Measurements from ENCODE around the gene LRRTM4. TPM values are rescaled to one million over a fixed set of nuclear protein-coding genes. Genes with fewer than 3 reads are reported as not detected.

Gene LRRTM4
- total and polyA plus RNA-seq, 10 of the 15 experiments (the other 5 are each of a cell fraction or from before 2014, with no cell fraction given), result 0.01 to 1.0 TPM; not detected in 8

- Histone ChIP-seq H3K27ac (ENCODE audit: control insufficient read depth, insufficient read depth) (no peak overlapping the region), H3K79me2 (ENCODE audit: control insufficient read depth, insufficient read depth, low read length) (no peaks in the 10 kb centered on the region), H3K4me1 (ENCODE audit: control insufficient read depth, insufficient read depth, low read length) (no peaks in the 10 kb centered on the region), H3K27me3 (replicated peaks in 1 of 2; ENCODE audit: control insufficient read depth in 2 of 2, insufficient read depth in 2 of 2, low read length in 1 of 2) (no peaks in the 10 kb centered on the region), H4K20me1 (ENCODE audit: control insufficient read depth, insufficient read depth) (no peaks in the 10 kb centered on the region), H3K4me2 (ENCODE audit: control insufficient read depth, insufficient read depth) (no peak overlapping the region), H3K9ac (ENCODE audit: control insufficient read depth, insufficient read depth, low read length) (no peak overlapping the region), H2AFZ (ENCODE audit: control insufficient read depth, low read depth, low read length) (no peak overlapping the region), H3K9me3 (replicated peaks; ENCODE audit: control insufficient read depth, insufficient read depth, low read length) (no peaks in the 10 kb centered on the region), H3K36me3 (ENCODE audit: control insufficient read depth in 2 of 2, insufficient read depth in 2 of 2, low read length in 1 of 2) (no peaks in the 10 kb centered on the region), H3K4me3 (no peak overlapping the region)
- SMC1A ChIA-PET (ENCODE audit: uncharacterized antibody, unreplicated experiment), result no interaction called here
- in situ Hi-C loops (cut with MboI) (no loop called here), intact Hi-C loops (cut with micrococcal nuclease; ENCODE audit: unreplicated experiment) (no loop called here)
- RAD21 ChIA-PET (ENCODE audit: unreplicated experiment), result no interaction called here
- TF ChIP-seq EGR1 (IDR thresholded peaks at IDR 0.05; ENCODE audit: borderline replicate concordance in 1 of 2, low read depth in 2 of 2, low read length in 2 of 2) (no peak), CBX5 (IDR thresholded peaks at IDR 0.05; ENCODE audit: low read depth) (no peak), PML (IDR thresholded peaks at IDR 0.05; ENCODE audit: low read length) (no peak), NBN (IDR thresholded peaks at IDR 0.05) (no peak), KAT2A (conservative IDR thresholded peaks at IDR 0.05; ENCODE audit: control insufficient read depth, low read depth, low read length) (no peak), SMC3 (IDR thresholded peaks at IDR 0.05; ENCODE audit: borderline replicate concordance, low read length) (no peak), KLF5 (IDR thresholded peaks at IDR 0.05; ENCODE audit: partially characterized antibody) (no peak), TAF1 (IDR thresholded peaks at IDR 0.05; ENCODE audit: borderline replicate concordance, low read depth, low read length) (no peak), PBX3 (IDR thresholded peaks at IDR 0.05; ENCODE audit: insufficient replicate concordance, low read depth, low read length) (no peak), HDAC2 (IDR thresholded peaks at IDR 0.05) (no peak), MYB (IDR thresholded peaks at IDR 0.05; ENCODE audit: borderline replicate concordance, low read depth, low read length) (no peak), IRF4 (IDR thresholded peaks at IDR 0.05; ENCODE audit: low read depth, low read length) (no peak), ZNF274 (IDR thresholded peaks at IDR 0.05; ENCODE audit: insufficient read depth, insufficient read length) (no peak), EED (IDR thresholded peaks at IDR 0.05; ENCODE audit: low read depth) (no peak), ZBTB11 (CRISPR knock-in tag; IDR thresholded peaks at IDR 0.05) (no peak), ZNF207 (IDR thresholded peaks at IDR 0.05; ENCODE audit: borderline replicate concordance) (no peak), CHD4 (IDR thresholded peaks at IDR 0.05) (no peak), NFYA (IDR thresholded peaks at IDR 0.05; ENCODE audit: borderline replicate concordance, low read depth, low read length) (no peak), ZNF622 (IDR thresholded peaks at IDR 0.05) (no peak), RAD21 (IDR thresholded peaks at IDR 0.05; ENCODE audit: insufficient read depth, low read depth, low read length) (no peak)
- CTCF ChIA-PET, result no interaction called here
- FAIRE-seq (no peak), DNase-seq (ENCODE audit: low read depth, low spot score) (no peak), ATAC-seq (no peak)
- 0% methylated on average over 2 of the region's 2 CpGs for WGBS (ENCODE audit: insufficient coverage, insufficient replicate concordance, low lambda C conversion rate, missing lambda C conversion rate)
- POLR2A ChIA-PET, result no interaction called here
- no TSS peak for BruUV-seq (replicated peaks)
Measured at GRCh38 chr2:76965772-76966171, 556.4 kb downstream of the LRRTM4 start.

Measured in GM12878 (cell line).